Psoas muscle (tissue), 8 donors: ENCODE results near the gene PRPF6. TPM values are rescaled to one million over a fixed set of nuclear protein-coding genes. Genes with fewer than 3 reads are reported as not detected.
A peak's percentile ranks its signal among the peaks of the same experiment; 100 is the strongest.

ENCODE experiments used
- ATAC-seq, 4 donors: fragments of 200-7000 bp; cut with Tn5 transposase; one replicate each; pipeline ENCODE4 v1.9.1; 2020; ENCODE audit warnings: moderate library complexity in 3 of 4, mild to moderate bottlenecking in 2 of 4
- DNase-seq, 2 donors: peaks; one replicate each; pipeline ENCODE4 v3.0.0-alpha.2; 2020
- H3K27ac ChIP-seq: fragments of 200-600 bp; one replicate; pipeline ENCODE4 v1.8.0; 2022
- H3K27me3 ChIP-seq, 3 donors: fragments of 200-600 bp in 1 of 3; one replicate each; pipeline versions ENCODE4 v1.6.1 to v1.8.0; 2013 to 2022; ENCODE audit warnings: low read length in 2 of 3, mild to moderate bottlenecking in 2 of 3, moderate library complexity in 1 of 3; ENCODE audit not compliant: insufficient read depth in 3 of 3
- H3K36me3 ChIP-seq, 2 donors: fragments of 200-600 bp in 1 of 2; one replicate each; pipeline versions ENCODE4 v1.6.1 to v1.8.0; 2013 to 2022; ENCODE audit warnings: low read depth in 1 of 2, mild to moderate bottlenecking in 1 of 2, moderate library complexity in 1 of 2; ENCODE audit not compliant: insufficient read depth in 1 of 2
- H3K4me1 ChIP-seq: fragments of 200-600 bp; one replicate; pipeline ENCODE4 v1.8.0; 2022
- H3K4me3 ChIP-seq: fragments of 200-600 bp; one replicate; pipeline ENCODE4 v1.8.0; 2022; ENCODE audit warnings: mild to moderate bottlenecking
- H3K9me3 ChIP-seq: fragments of 200-600 bp; one replicate; pipeline ENCODE4 v1.8.0; 2022
- WGBS, 3 donors: extraction: QIAGEN DNeasy Blood & Tissue Kit; methylation state at CpG; one replicate each; pipeline versions ENCODE4 v1.1.6 to v1.1.7; 2013; 5-methylcytosine and 5-hydroxymethylcytosine counted together
- intact Hi-C, 2 donors: fragments of 100-400 bp; cut with DNase I; formaldehyde crosslinking; loops; one replicate each; pipeline versions ENCODE4 v1.11.0 to v1.14.2; 2022
- polyA plus RNA-seq, 3 donors: library from polyadenylated mRNA; stranded (reverse); fragments of 200-250 nt; gene quantifications; one replicate each; pipeline ENCODE4 v1.2.3, GENCODE V29; 2013
- total RNA-seq, 4 donors: library from RNA; stranded (reverse); fragmentation: NEBNext Ultra II Directional in 2 of 4; extraction: Animal tissue kit (Norgen Biotek cat#: 25700) in 2 of 4; gene quantifications; one replicate each; pipeline versions ENCODE4 v1.2.1 to v1.2.4, GENCODE V29; 2021 to 2023
- TF ChIP-seq, protein P1 (sequence below): fragments of 200-600 bp; IDR thresholded peaks from one replicate; pipeline ENCODE4 v1.8.0; 2022; ENCODE audit warnings: antibody characterized with exemption
- donor health status: healthy with polysubstance abuse.
- donor health status: DM: no; HTN: no; CAD: no; lungs with moderate emphysema.
- donor health status: Bipolar disorder and iron deficiency.
- donor health status: healthy.
- donor health status: DM: yes; HTN: yes; CAD: no.
- donor health status: DM: no; HTN: no; CAD: no.
- donor health status: DM: no; HTN: no; CAD: no.
- donor health status: DM: yes; HTN: yes; CAD: no.

PRPF6 gene
- total and polyA plus RNA-seq, 7 donors, result 38.8 to 75.4 (median 56.8) TPM

- Histone ChIP-seq H3K36me3 (peaks cover 15 to 70% of the 10 kb centered on the region in 2 donors), H3K4me3 (no peak overlapping the region), H3K4me1 (no peaks in the 10 kb centered on the region), H3K9me3 (no peaks in the 10 kb centered on the region), H3K27me3 (no peaks in the 10 kb centered on the region), H3K27ac (no peak overlapping the region)
- ATAC-seq (no peak), DNase-seq (no peak)
- intact Hi-C loops, result no loop called here
- TF ChIP-seq, protein P1, sequence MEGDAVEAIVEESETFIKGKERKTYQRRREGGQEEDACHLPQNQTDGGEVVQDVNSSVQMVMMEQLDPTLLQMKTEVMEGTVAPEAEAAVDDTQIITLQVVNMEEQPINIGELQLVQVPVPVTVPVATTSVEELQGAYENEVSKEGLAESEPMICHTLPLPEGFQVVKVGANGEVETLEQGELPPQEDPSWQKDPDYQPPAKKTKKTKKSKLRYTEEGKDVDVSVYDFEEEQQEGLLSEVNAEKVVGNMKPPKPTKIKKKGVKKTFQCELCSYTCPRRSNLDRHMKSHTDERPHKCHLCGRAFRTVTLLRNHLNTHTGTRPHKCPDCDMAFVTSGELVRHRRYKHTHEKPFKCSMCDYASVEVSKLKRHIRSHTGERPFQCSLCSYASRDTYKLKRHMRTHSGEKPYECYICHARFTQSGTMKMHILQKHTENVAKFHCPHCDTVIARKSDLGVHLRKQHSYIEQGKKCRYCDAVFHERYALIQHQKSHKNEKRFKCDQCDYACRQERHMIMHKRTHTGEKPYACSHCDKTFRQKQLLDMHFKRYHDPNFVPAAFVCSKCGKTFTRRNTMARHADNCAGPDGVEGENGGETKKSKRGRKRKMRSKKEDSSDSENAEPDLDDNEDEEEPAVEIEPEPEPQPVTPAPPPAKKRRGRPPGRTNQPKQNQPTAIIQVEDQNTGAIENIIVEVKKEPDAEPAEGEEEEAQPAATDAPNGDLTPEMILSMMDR, result no peak
- WGBS, 3 donors, result 79 to 88% (median 82%) methylated on average over 37 of the region's 37 CpGs
Measured at GRCh38 chr20:63934271-63935068, 46.5 kb upstream of the PRPF6 start.

DNA sequence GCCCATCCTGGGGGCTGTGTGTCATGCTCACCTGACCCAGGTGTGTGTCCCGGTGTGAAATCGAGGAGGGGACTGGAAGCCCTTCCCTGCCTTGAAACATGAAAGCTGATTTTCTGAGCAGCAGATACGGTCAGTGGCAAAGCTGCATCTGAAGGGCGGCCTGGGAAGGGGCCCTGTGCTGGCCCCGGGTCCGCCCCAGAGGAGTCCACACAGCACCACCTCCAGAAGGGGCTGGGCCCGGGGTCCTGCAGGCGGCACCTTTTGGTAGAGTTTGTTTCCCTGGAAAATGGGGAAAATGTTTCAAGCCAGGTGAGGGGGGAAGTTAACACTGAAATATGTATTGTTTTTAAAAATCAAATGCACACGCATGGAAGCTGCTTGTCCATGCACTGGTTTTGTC lies 45.5 kb upstream of the PRPF6 start:
- intact Hi-C loops, result no loop called here
- ATAC-seq, result no peak
- Histone ChIP-seq H3K27ac (no peak overlapping the region), H3K4me3 (no peak overlapping the region), H3K36me3 (peaks cover 9 to 70% of the 10 kb centered on the region in 2 donors), H3K4me1 (no peaks in the 10 kb centered on the region), H3K9me3 (no peaks in the 10 kb centered on the region), H3K27me3 (no peaks in the 10 kb centered on the region)
- TF ChIP-seq, protein P1, result no peak
- WGBS, 3 donors, result 89 to 92% (median 89%) methylated on average over 9 of the region's 9 CpGs
- no peak for DNase-seq

GRCh38 chr20:63937596-63937995 lies 43.3 kb upstream of the PRPF6 start:
- Histone ChIP-seq H3K36me3 (peaks cover 5 to 60% of the 10 kb centered on the region in 2 donors), H3K4me3 (no peak overlapping the region), H3K27ac (peak overlapping the region; percentile 46), H3K27me3 (no peaks in the 10 kb centered on the region), H3K9me3 (no peaks in the 10 kb centered on the region), H3K4me1 (no peaks in the 10 kb centered on the region)
- TF ChIP-seq, protein P1, result no peak
- intact Hi-C loops, result no loop called here
- DNase-seq (no peak), ATAC-seq (peak; percentile 42 to 78 (median 53))
- WGBS, 3 donors, result 48 to 82% (median 54%) methylated on average over 14 of the region's 14 CpGs

GRCh38 chr20:63939061-63939935 lies 41.6 kb upstream of the PRPF6 start:
- no peak for ATAC-seq
- no peaks in the 10 kb centered on the region for H3K9me3 ChIP-seq
- WGBS, 3 donors, result 86 to 89% (median 87%) methylated on average over 26 to 33 of the region's 33 CpGs
- no peak overlapping the region for H3K4me3 ChIP-seq
- intact Hi-C loops, result no loop called here
- TF ChIP-seq, protein P1, result no peak
- H3K36me3 ChIP-seq, result peaks cover 8 to 75% of the 10 kb centered on the region in 2 donors
- no peak overlapping the region for H3K27ac ChIP-seq
- DNase-seq, result peak in 1 of 2 donors; percentile 18
- H3K27me3 ChIP-seq, result no peaks in the 10 kb centered on the region
- peaks cover 5% of the 10 kb centered on the region for H3K4me1 ChIP-seq
